ENCODE measurements around the gene SNX13. TPM values are rescaled to one million over a fixed set of nuclear protein-coding genes. Genes with fewer than 3 reads are reported as not detected.

SNX13 gene
- total RNA-seq, 1 experiment from 2014 or later, result 41.8 TPM

DNA sequence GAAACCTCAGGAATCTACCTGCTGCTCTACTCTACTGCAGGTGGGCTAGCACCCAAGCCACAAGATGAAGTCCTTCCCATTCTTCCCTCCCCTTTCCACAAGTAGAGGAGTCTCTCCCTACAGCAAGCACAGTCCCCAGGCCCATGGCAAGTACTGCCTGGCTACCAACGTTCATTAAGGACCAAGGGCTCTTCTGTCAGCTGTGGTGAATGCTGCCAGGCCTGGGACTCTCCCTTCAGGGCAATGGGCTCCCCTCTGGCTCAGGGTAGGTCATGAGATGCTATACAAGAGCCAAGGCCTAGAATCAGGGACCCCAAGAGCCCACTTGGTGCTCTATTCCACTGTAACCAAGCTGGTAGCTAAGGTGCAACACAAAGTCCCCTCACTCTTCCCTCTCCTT lies 39.8 kb downstream of the SNX13 start:
- Histone ChIP-seq H3K4me3 (ENCODE audit: low read depth, low read length) (no peak overlapping the region), H3K27me3 (replicated peaks; ENCODE audit: control insufficient read depth, insufficient read depth, low read length) (no peaks in the 10 kb centered on the region), H3K9me3 (no peaks in the 10 kb centered on the region), H3K4me1 (no peaks in the 10 kb centered on the region), H3K36me3 (ENCODE audit: control insufficient read depth, insufficient read depth, low read length) (no peaks in the 10 kb centered on the region)
- ChIA-PET POLR2A (no interaction called here), CTCF (no interaction called here)
- TF ChIP-seq, protein P1, sequence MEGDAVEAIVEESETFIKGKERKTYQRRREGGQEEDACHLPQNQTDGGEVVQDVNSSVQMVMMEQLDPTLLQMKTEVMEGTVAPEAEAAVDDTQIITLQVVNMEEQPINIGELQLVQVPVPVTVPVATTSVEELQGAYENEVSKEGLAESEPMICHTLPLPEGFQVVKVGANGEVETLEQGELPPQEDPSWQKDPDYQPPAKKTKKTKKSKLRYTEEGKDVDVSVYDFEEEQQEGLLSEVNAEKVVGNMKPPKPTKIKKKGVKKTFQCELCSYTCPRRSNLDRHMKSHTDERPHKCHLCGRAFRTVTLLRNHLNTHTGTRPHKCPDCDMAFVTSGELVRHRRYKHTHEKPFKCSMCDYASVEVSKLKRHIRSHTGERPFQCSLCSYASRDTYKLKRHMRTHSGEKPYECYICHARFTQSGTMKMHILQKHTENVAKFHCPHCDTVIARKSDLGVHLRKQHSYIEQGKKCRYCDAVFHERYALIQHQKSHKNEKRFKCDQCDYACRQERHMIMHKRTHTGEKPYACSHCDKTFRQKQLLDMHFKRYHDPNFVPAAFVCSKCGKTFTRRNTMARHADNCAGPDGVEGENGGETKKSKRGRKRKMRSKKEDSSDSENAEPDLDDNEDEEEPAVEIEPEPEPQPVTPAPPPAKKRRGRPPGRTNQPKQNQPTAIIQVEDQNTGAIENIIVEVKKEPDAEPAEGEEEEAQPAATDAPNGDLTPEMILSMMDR (IDR thresholded peaks at IDR 0.05; ENCODE audit: insufficient read depth in 1 of 2, low read depth in 1 of 2, low read length in 1 of 2, severe bottlenecking in 1 of 2, unreplicated experiment in 1 of 2), result no peak
- Mint-ChIP-seq H3K9me3 (ENCODE audit: unreplicated experiment) (no peaks in the 10 kb centered on the region), H3K4me1 (ENCODE audit: low read depth, unreplicated experiment) (no peaks in the 10 kb centered on the region), H3K36me3 (ENCODE audit: insufficient read depth, unreplicated experiment) (no peaks in the 10 kb centered on the region), H3K27me3 (ENCODE audit: insufficient read depth, unreplicated experiment) (no peaks in the 10 kb centered on the region), H3K4me3 (ENCODE audit: unreplicated experiment) (no peak overlapping the region), H3K27ac (ENCODE audit: unreplicated experiment) (no peak overlapping the region)
- no TSS peak for BruUV-seq (replicated peaks)
- DNase-seq, result no peak
- intact Hi-C loops (cut with micrococcal nuclease; ENCODE audit: unreplicated experiment), result loop anchor here (5.0 kb wide), 1 partner anchor 162 kb away; no protein-coding TSS in a partner anchor

DNA sequence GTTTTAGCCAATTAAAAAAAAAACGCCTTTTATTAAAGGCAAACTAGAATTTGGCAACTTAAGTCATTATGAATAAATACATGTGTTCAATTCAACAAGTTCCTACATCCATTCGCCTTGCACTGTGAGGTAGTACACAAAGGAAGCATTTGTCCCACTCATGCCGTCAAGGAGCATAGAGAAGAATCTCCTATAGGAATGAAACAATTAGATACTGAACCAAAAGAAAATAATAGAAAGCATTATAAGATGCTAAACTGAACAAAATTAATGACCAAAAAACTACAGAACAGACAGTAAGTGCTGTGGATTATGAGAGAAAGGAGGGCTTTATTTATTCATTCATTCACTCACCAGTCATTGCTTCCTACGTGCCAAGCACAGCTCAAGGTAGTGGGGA lies 42.2 kb downstream of the SNX13 start:
- BruUV-seq (replicated peaks), result no TSS peak
- intact Hi-C loops (cut with micrococcal nuclease; ENCODE audit: unreplicated experiment), result no loop called here
- Mint-ChIP-seq H3K4me1 (ENCODE audit: low read depth, unreplicated experiment) (no peaks in the 10 kb centered on the region), H3K27ac (ENCODE audit: unreplicated experiment) (no peak overlapping the region), H3K9me3 (ENCODE audit: unreplicated experiment) (no peaks in the 10 kb centered on the region), H3K4me3 (ENCODE audit: unreplicated experiment) (no peak overlapping the region), H3K27me3 (ENCODE audit: insufficient read depth, unreplicated experiment) (no peaks in the 10 kb centered on the region), H3K36me3 (ENCODE audit: insufficient read depth, unreplicated experiment) (no peaks in the 10 kb centered on the region)
- no peaks in the 10 kb centered on the region for H3K27me3 ChIP-seq (replicated peaks; ENCODE audit: control insufficient read depth, insufficient read depth, low read length)
- CTCF ChIA-PET, result no interaction called here
- no peak for DNase-seq
- TF ChIP-seq, protein P1 (IDR thresholded peaks at IDR 0.05; ENCODE audit: insufficient read depth in 1 of 2, low read depth in 1 of 2, low read length in 1 of 2, severe bottlenecking in 1 of 2, unreplicated experiment in 1 of 2), result no peak
- no peaks in the 10 kb centered on the region for H3K4me1 ChIP-seq
- POLR2A ChIA-PET, result no interaction called here
- H3K9me3 ChIP-seq, result no peaks in the 10 kb centered on the region
- no peak overlapping the region for H3K4me3 ChIP-seq (ENCODE audit: low read depth, low read length)
- no peaks in the 10 kb centered on the region for H3K36me3 ChIP-seq (ENCODE audit: control insufficient read depth, insufficient read depth, low read length)

DNA sequence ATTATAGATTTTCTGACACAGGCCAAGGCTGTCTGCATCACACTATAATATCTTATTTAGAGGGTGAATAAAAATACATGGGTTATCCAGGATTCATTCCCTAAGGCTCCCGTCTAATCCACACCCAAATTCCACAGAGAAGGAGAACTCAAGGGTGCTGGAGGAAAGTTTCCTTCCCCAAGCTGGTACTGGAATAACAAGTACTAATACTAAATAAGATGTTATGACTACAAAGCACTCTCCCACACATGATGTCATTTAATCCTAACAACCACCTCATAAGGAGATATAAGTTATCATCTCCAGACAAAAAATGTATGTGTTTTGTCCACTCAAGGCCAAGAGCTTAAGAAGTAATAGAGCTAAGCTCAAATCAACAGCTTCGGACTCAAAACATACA lies 53.0 kb downstream of the SNX13 start:
- BruUV-seq (replicated peaks), result no TSS peak

More for the DNA sequence above, 53.0 kb downstream of the SNX13 start:
- Mint-ChIP-seq H3K36me3 (ENCODE audit: insufficient read depth, unreplicated experiment) (no peaks in the 10 kb centered on the region), H3K27me3 (ENCODE audit: insufficient read depth, unreplicated experiment) (no peaks in the 10 kb centered on the region), H3K4me3 (ENCODE audit: unreplicated experiment) (no peak overlapping the region), H3K27ac (ENCODE audit: unreplicated experiment) (no peak overlapping the region), H3K9me3 (ENCODE audit: unreplicated experiment) (no peaks in the 10 kb centered on the region), H3K4me1 (ENCODE audit: low read depth, unreplicated experiment) (no peaks in the 10 kb centered on the region)
- no peaks in the 10 kb centered on the region for H3K36me3 ChIP-seq (ENCODE audit: control insufficient read depth, insufficient read depth, low read length)
- no peaks in the 10 kb centered on the region for H3K27me3 ChIP-seq (replicated peaks; ENCODE audit: control insufficient read depth, insufficient read depth, low read length)
- ChIA-PET CTCF (no interaction called here), POLR2A (no interaction called here)
- TF ChIP-seq, protein P1 (IDR thresholded peaks at IDR 0.05; ENCODE audit: insufficient read depth in 1 of 2, low read depth in 1 of 2, low read length in 1 of 2, severe bottlenecking in 1 of 2, unreplicated experiment in 1 of 2), result no peak
- no peak for DNase-seq
- H3K4me3 ChIP-seq (ENCODE audit: low read depth, low read length), result no peak overlapping the region
- no peaks in the 10 kb centered on the region for H3K4me1 ChIP-seq
- no peaks in the 10 kb centered on the region for H3K9me3 ChIP-seq
- intact Hi-C loops (cut with micrococcal nuclease; ENCODE audit: unreplicated experiment), result no loop called here

All from Caco-2 (cell line).